ENCODE data around the gene BRSK2. TPM values are rescaled to one million over a fixed set of nuclear protein-coding genes. Genes with fewer than 3 reads are reported as not detected.
A peak's percentile ranks its signal among the peaks of the same experiment; 100 is the strongest.

The BRSK2 gene
- total and polyA plus RNA-seq, 7 donors = 0.19 to 0.78 (median 0.32) TPM

- Histone ChIP-seq H3K27ac (no peak overlapping the region), H3K4me1 (peaks cover 32% of the 10 kb centered on the region), H3K27me3 (ENCODE audit: insufficient read depth in 3 of 3, low read length in 2 of 3) (no peaks in the 10 kb centered on the region), H3K36me3 (ENCODE audit: insufficient read depth in 1 of 2, low read depth in 1 of 2) (peaks cover 0 to 68% of the 10 kb centered on the region in 2 donors), H3K4me3 (no peak overlapping the region), H3K9me3 (no peaks in the 10 kb centered on the region)
- no peak for TF ChIP-seq CTCF (IDR thresholded peaks at IDR 0.05)
- 61 to 73% (median 68%) methylated on average over 9 of the region's 9 CpGs for WGBS, 3 donors
- intact Hi-C loops (cut with DNase I) = no loop called here
- ATAC-seq (no peak), DNase-seq (peak; percentile 12 to 52)
Measured at GRCh38 chr11:1479006-1479677, 89.4 kb downstream of the BRSK2 start.

- H3K36me3 ChIP-seq (ENCODE audit: insufficient read depth in 1 of 2, low read depth in 1 of 2) = peaks cover 0 to 63% of the 10 kb centered on the region in 2 donors
- 89 to 95% (median 89%) methylated on average over 12 of the region's 12 CpGs for WGBS, 3 donors
- DNase-seq (peak in 1 of 2 donors; percentile 52), ATAC-seq (no peak)
- H3K27ac ChIP-seq = no peak overlapping the region
- intact Hi-C loops (cut with DNase I) = no loop called here
- no peak overlapping the region for H3K4me3 ChIP-seq
- TF ChIP-seq CTCF (IDR thresholded peaks at IDR 0.05) = no peak
- no peaks in the 10 kb centered on the region for H3K9me3 ChIP-seq
- peaks cover 37% of the 10 kb centered on the region for H3K4me1 ChIP-seq
- no peaks in the 10 kb centered on the region for H3K27me3 ChIP-seq (ENCODE audit: insufficient read depth in 3 of 3, low read length in 2 of 3)
Measured at GRCh38 chr11:1479678-1480118, 90.0 kb downstream of the BRSK2 start.

GRCh38 chr11:1480191-1480554, 90.4 kb downstream of the BRSK2 start:
- Histone ChIP-seq H3K27ac (no peak overlapping the region), H3K36me3 (ENCODE audit: insufficient read depth in 1 of 2, low read depth in 1 of 2) (peaks cover 0 to 58% of the 10 kb centered on the region in 2 donors), H3K9me3 (no peaks in the 10 kb centered on the region), H3K4me1 (peaks cover 42% of the 10 kb centered on the region), H3K4me3 (no peak overlapping the region), H3K27me3 (ENCODE audit: insufficient read depth in 3 of 3, low read length in 2 of 3) (no peaks in the 10 kb centered on the region)
- TF ChIP-seq CTCF (IDR thresholded peaks at IDR 0.05) = no peak
- DNase-seq = peak in 1 of 2 donors; percentile 20
- WGBS, 3 donors = 74 to 80% (median 75%) methylated on average over 13 of the region's 13 CpGs
- ATAC-seq = no peak
- intact Hi-C loops (cut with DNase I) = no loop called here

GRCh38 chr11:1480555-1481482, 91.1 kb downstream of the BRSK2 start:
- H3K27ac ChIP-seq = peak overlapping the region; percentile 36

More at GRCh38 chr11:1480555-1481482, 91.1 kb downstream of the BRSK2 start:
- WGBS, 3 donors = 86 to 87% (median 87%) methylated on average over 31 to 36 of the region's 36 CpGs
- H3K4me3 ChIP-seq = no peak overlapping the region
- peaks cover 48% of the 10 kb centered on the region for H3K4me1 ChIP-seq
- no peak for ATAC-seq
- no peaks in the 10 kb centered on the region for H3K9me3 ChIP-seq
- no peaks in the 10 kb centered on the region for H3K27me3 ChIP-seq (ENCODE audit: insufficient read depth in 3 of 3, low read length in 2 of 3)
- H3K36me3 ChIP-seq (ENCODE audit: insufficient read depth in 1 of 2, low read depth in 1 of 2) = peaks cover 0 to 52% of the 10 kb centered on the region in 2 donors
- peak; percentile 10 to 53 for DNase-seq
- TF ChIP-seq CTCF (IDR thresholded peaks at IDR 0.05) = no peak
- intact Hi-C loops (cut with DNase I) = no loop called here
